Testis (tissue), 2 donors: ENCODE results near the gene GATA2.

ENCODE experiments used
- CTCF ChIP-seq, 3 experiments: fragments of 450-650 bp in 2 of 3; fragments of 200-600 bp in 1 of 3; sonication (generic) in 1 of 3; IDR thresholded peaks; one replicate each; pipeline ENCODE4 v1.5.1; 2016 to 2019; ENCODE audit warnings: antibody characterized with exemption in 3 of 3, mild to moderate bottlenecking in 2 of 3, moderate library complexity in 1 of 3
- POLR2A ChIP-seq: fragments of 450-650 bp; IDR thresholded peaks from one replicate; pipeline ENCODE4 v1.6.1; 2017; ENCODE audit warnings: antibody characterized with exemption, mild to moderate bottlenecking, moderate library complexity

DNA sequence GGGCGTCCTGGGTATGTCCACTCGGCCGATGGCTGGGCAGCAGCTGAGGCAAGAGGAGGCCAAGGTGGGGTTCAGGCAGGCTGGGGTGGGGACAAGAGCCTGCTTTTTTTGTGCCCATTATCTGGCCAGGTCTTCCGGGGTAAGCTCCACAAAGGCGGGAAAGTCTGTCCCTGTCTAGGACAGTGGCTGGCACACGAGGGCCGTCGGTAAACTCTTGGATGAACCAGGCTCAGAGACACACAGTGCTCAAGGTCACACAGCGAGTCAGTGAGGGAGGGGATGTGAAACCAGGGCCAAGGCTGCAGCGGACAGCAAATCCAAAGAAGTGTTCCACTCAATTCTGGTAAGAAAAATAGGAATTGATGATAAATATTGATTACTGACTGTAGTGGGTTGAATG is 29.2 kb downstream of the GATA2 start:
- TF ChIP-seq CTCF (IDR thresholded peaks at IDR 0.05) (no peak), POLR2A (no peak)
